GM18507 (cell line): ENCODE results near the gene ARL6IP6.

ENCODE experiments used
- DNase-seq: peaks from one replicate; pipeline ENCODE4 v3.0.0; 2011; ENCODE audit warnings: low read depth; ENCODE audit not compliant: insufficient read length; ENCODE audit errors: extremely low spot score
- FAIRE-seq: peaks from 2 replicates; lab custom pipeline; 2011; peaks lifted over from hg19 to GRCh38; lab: Jason Lieb, UNC

ARL6IP6 gene

GRCh38 chr2:152782171-152782570 is 63.8 kb downstream of the ARL6IP6 start:
- FAIRE-seq = no peak
- no peak for DNase-seq

GRCh38 chr2:152790883-152791282 is 72.5 kb downstream of the ARL6IP6 start:
- no peak for DNase-seq
- no peak for FAIRE-seq

- DNase-seq (no peak), FAIRE-seq (no peak)
These were observed 73.6 kb downstream of the ARL6IP6 start for GRCh38 chr2:152791979-152792378.

GRCh38 chr2:152792974-152793373 is 74.6 kb downstream of the ARL6IP6 start:
- DNase-seq (no peak), FAIRE-seq (no peak)

- no peak for FAIRE-seq
- no peak for DNase-seq
These were observed 78.5 kb downstream of the ARL6IP6 start for GRCh38 chr2:152796941-152797340.

GRCh38 chr2:152804687-152805408 is 86.4 kb downstream of the ARL6IP6 start:
- FAIRE-seq (no peak), DNase-seq (no peak)

- FAIRE-seq (no peak), DNase-seq (no peak)
These were observed 93.5 kb downstream of the ARL6IP6 start for GRCh38 chr2:152811916-152812315.
